Measurements from ENCODE around the gene CLEC20A. TPM values are rescaled to one million over a fixed set of nuclear protein-coding genes. Genes with fewer than 3 reads are reported as not detected.
"Not testable (repeated sequence)": the region's sequence is repeated elsewhere in the genome, so short reads cannot be mapped to it uniquely, and the experiment has no call there.

The CLEC20A gene
- total RNA-seq, 1 experiment from 2014 or later = not detected

- TF ChIP-seq, protein P1, sequence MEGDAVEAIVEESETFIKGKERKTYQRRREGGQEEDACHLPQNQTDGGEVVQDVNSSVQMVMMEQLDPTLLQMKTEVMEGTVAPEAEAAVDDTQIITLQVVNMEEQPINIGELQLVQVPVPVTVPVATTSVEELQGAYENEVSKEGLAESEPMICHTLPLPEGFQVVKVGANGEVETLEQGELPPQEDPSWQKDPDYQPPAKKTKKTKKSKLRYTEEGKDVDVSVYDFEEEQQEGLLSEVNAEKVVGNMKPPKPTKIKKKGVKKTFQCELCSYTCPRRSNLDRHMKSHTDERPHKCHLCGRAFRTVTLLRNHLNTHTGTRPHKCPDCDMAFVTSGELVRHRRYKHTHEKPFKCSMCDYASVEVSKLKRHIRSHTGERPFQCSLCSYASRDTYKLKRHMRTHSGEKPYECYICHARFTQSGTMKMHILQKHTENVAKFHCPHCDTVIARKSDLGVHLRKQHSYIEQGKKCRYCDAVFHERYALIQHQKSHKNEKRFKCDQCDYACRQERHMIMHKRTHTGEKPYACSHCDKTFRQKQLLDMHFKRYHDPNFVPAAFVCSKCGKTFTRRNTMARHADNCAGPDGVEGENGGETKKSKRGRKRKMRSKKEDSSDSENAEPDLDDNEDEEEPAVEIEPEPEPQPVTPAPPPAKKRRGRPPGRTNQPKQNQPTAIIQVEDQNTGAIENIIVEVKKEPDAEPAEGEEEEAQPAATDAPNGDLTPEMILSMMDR (IDR thresholded peaks at IDR 0.05; ENCODE audit: insufficient read depth in 1 of 2, low read depth in 1 of 2, low read length in 1 of 2, severe bottlenecking in 1 of 2, unreplicated experiment in 1 of 2) = no peak
- peaks cover 20% of the 10 kb centered on the region for H3K4me1 Mint-ChIP-seq (ENCODE audit: low read depth, unreplicated experiment)
- ChIA-PET CTCF (no interaction called here), POLR2A (no interaction called here)
- no peaks in the 10 kb centered on the region for H3K9me3 ChIP-seq
- intact Hi-C loops (cut with micrococcal nuclease; ENCODE audit: unreplicated experiment) = loop anchor here (10.0 kb wide), 1 partner anchor 549 kb away; no protein-coding TSS in a partner anchor
- H3K27me3 ChIP-seq (replicated peaks; ENCODE audit: control insufficient read depth, insufficient read depth, low read length) = no peaks in the 10 kb centered on the region
- no TSS peak for BruUV-seq (replicated peaks)
- no peak overlapping the region for H3K4me3 ChIP-seq (ENCODE audit: low read depth, low read length)
- no peak overlapping the region for H3K4me3 Mint-ChIP-seq (ENCODE audit: unreplicated experiment)
- no peak overlapping the region for H3K27ac Mint-ChIP-seq (ENCODE audit: unreplicated experiment)
- no peaks in the 10 kb centered on the region for H3K36me3 ChIP-seq (ENCODE audit: control insufficient read depth, insufficient read depth, low read length)
- H3K27me3 Mint-ChIP-seq (ENCODE audit: insufficient read depth, unreplicated experiment) = no peaks in the 10 kb centered on the region
- no peaks in the 10 kb centered on the region for H3K9me3 Mint-ChIP-seq (ENCODE audit: unreplicated experiment)
- H3K36me3 Mint-ChIP-seq (ENCODE audit: insufficient read depth, unreplicated experiment) = no peaks in the 10 kb centered on the region
- H3K4me1 ChIP-seq = peaks cover 13% of the 10 kb centered on the region
- DNase-seq = no peak
Observed at GRCh38 chr1:178504286-178504685, 7.5 kb upstream of the CLEC20A start.

- no TSS peak for BruUV-seq (replicated peaks)
- Histone ChIP-seq H3K4me1 (peaks cover 13% of the 10 kb centered on the region), H3K36me3 (ENCODE audit: control insufficient read depth, insufficient read depth, low read length) (no peaks in the 10 kb centered on the region), H3K4me3 (ENCODE audit: low read depth, low read length) (no peak overlapping the region), H3K27me3 (replicated peaks; ENCODE audit: control insufficient read depth, insufficient read depth, low read length) (no peaks in the 10 kb centered on the region), H3K9me3 (no peaks in the 10 kb centered on the region)
- H3K4me1 Mint-ChIP-seq (ENCODE audit: low read depth, unreplicated experiment) = peaks cover 20% of the 10 kb centered on the region
- H3K36me3 Mint-ChIP-seq (ENCODE audit: insufficient read depth, unreplicated experiment) = no peaks in the 10 kb centered on the region
- no peaks in the 10 kb centered on the region for H3K27me3 Mint-ChIP-seq (ENCODE audit: insufficient read depth, unreplicated experiment)
- CTCF ChIA-PET = interaction anchor here (0.7 kb wide), 1 partner anchor 29 kb away, joined by 4 read pairs; no protein-coding TSS in a partner anchor
- H3K9me3 Mint-ChIP-seq (ENCODE audit: unreplicated experiment) = no peaks in the 10 kb centered on the region
- DNase-seq = no peak
- H3K27ac Mint-ChIP-seq (ENCODE audit: unreplicated experiment) = no peak overlapping the region
- intact Hi-C loops (cut with micrococcal nuclease; ENCODE audit: unreplicated experiment) = loop anchor here (10.0 kb wide), 1 partner anchor 549 kb away; no protein-coding TSS in a partner anchor
- no peak overlapping the region for H3K4me3 Mint-ChIP-seq (ENCODE audit: unreplicated experiment)
- TF ChIP-seq, protein P1 (IDR thresholded peaks at IDR 0.05; ENCODE audit: insufficient read depth in 1 of 2, low read depth in 1 of 2, low read length in 1 of 2, severe bottlenecking in 1 of 2, unreplicated experiment in 1 of 2) = no peak
- POLR2A ChIA-PET = no interaction called here
Observed at GRCh38 chr1:178503849-178504248, 7.1 kb upstream of the CLEC20A start.

DNA sequence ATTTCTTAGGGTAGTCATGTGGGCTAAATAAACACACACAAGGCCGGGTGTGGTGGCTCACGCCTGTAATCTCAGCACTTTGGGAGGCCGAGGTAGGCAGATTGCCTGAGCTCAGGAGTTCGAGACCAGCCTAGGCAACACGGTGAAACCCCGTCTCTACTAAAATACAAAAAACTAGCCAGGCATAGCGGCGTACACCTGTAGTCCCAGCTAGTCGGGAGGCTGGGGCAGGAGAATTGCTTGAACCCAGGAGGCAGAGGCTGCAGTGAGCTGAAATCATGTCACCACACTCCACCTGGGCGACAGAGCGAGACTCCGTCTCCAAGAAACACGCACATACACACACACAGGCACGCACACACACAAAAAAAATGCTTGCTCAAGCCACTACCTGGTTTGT is 6.6 kb upstream of the CLEC20A start:
- H3K27me3 Mint-ChIP-seq (ENCODE audit: insufficient read depth, unreplicated experiment); H3K9me3 Mint-ChIP-seq (ENCODE audit: unreplicated experiment); H3K9me3 ChIP-seq; DNase-seq; H3K36me3 Mint-ChIP-seq (ENCODE audit: insufficient read depth, unreplicated experiment); H3K4me3 Mint-ChIP-seq (ENCODE audit: unreplicated experiment); H3K27me3 ChIP-seq (replicated peaks; ENCODE audit: control insufficient read depth, insufficient read depth, low read length); BruUV-seq (replicated peaks); H3K4me3 ChIP-seq (ENCODE audit: low read depth, low read length); H3K27ac Mint-ChIP-seq (ENCODE audit: unreplicated experiment); POLR2A ChIA-PET; H3K36me3 ChIP-seq (ENCODE audit: control insufficient read depth, insufficient read depth, low read length): not testable (repeated sequence)
- H3K4me1 Mint-ChIP-seq (ENCODE audit: low read depth, unreplicated experiment) = peaks cover 20% of the 10 kb centered on the region
- intact Hi-C loops (cut with micrococcal nuclease; ENCODE audit: unreplicated experiment) = loop anchor here (10.0 kb wide), 1 partner anchor 549 kb away; no protein-coding TSS in a partner anchor
- H3K4me1 ChIP-seq = peaks cover 13% of the 10 kb centered on the region
- CTCF ChIA-PET = interaction anchor here (0.7 kb wide), 1 partner anchor 28 kb away, joined by 4 read pairs; no protein-coding TSS in a partner anchor

- Histone ChIP-seq H3K4me1 (peaks cover 13% of the 10 kb centered on the region), H3K27me3 (replicated peaks; ENCODE audit: control insufficient read depth, insufficient read depth, low read length) (no peaks in the 10 kb centered on the region), H3K9me3 (no peaks in the 10 kb centered on the region), H3K36me3 (ENCODE audit: control insufficient read depth, insufficient read depth, low read length) (no peaks in the 10 kb centered on the region), H3K4me3 (ENCODE audit: low read depth, low read length) (no peak overlapping the region)
- TF ChIP-seq, protein P1 (IDR thresholded peaks at IDR 0.05; ENCODE audit: insufficient read depth in 1 of 2, low read depth in 1 of 2, low read length in 1 of 2, severe bottlenecking in 1 of 2, unreplicated experiment in 1 of 2) = no peak
- Mint-ChIP-seq H3K4me3 (ENCODE audit: unreplicated experiment) (no peak overlapping the region), H3K27ac (ENCODE audit: unreplicated experiment) (no peak overlapping the region), H3K36me3 (ENCODE audit: insufficient read depth, unreplicated experiment) (no peaks in the 10 kb centered on the region), H3K4me1 (ENCODE audit: low read depth, unreplicated experiment) (peaks cover 19% of the 10 kb centered on the region), H3K9me3 (ENCODE audit: unreplicated experiment) (no peaks in the 10 kb centered on the region), H3K27me3 (ENCODE audit: insufficient read depth, unreplicated experiment) (no peaks in the 10 kb centered on the region)
- POLR2A ChIA-PET = no interaction called here
- intact Hi-C loops (cut with micrococcal nuclease; ENCODE audit: unreplicated experiment) = loop anchor here (10.0 kb wide), 1 partner anchor 548 kb away; no protein-coding TSS in a partner anchor
- no TSS peak for BruUV-seq (replicated peaks)
- CTCF ChIA-PET = no interaction called here
- DNase-seq = no peak
Observed at GRCh38 chr1:178502856-178503255, 6.1 kb upstream of the CLEC20A start.

Data from Caco-2 (cell line).